Mesenteric fat pad (tissue), 1 donor: ENCODE measurements around the gene NDUFB5. TPM values are rescaled to one million over a fixed set of nuclear protein-coding genes. Genes with fewer than 3 reads are reported as not detected.

Experiments used
- DNase-seq: peaks from one replicate; pipeline ENCODE4 v3.0.0-alpha.2; 2020; ENCODE audit warnings: low spot score
- total RNA-seq: library from RNA; stranded (reverse); fragmentation: NEBNext Ultra II Directional; extraction: Animal tissue kit (Norgen Biotek cat#: 25700); gene quantifications from one replicate; pipeline ENCODE4 v1.2.1, GENCODE V29; 2021
- donor health status: DM: yes; HTN: yes; CAD: no.

The NDUFB5 gene
- total RNA-seq, 1 donor from 2014 or later, result 96.2 TPM

- DNase-seq, result no peak
These were observed 71.5 kb downstream of the NDUFB5 start for GRCh38 chr3:179676081-179676480.

Other genes with a start within 250 kb of the NDUFB5 start
- gene GNB4, start 153.3 kb upstream of the NDUFB5 start, total RNA-seq, result 32.2 TPM
- gene ACTL6A, start 41.9 kb upstream of the NDUFB5 start, total RNA-seq, result 35.0 TPM
- 34.6 TPM for gene MRPL47, start 156 bp upstream of the NDUFB5 start, total RNA-seq
- gene USP13, start 48.2 kb downstream of the NDUFB5 start, total RNA-seq, result 9.8 TPM